Central memory CD4-positive, alpha-beta T cell (primary cell): ENCODE results near the gene MBD3L3.
"Not testable (repeated sequence)": the region's sequence is repeated elsewhere in the genome, so short reads cannot be mapped to it uniquely, and the experiment has no call there.

Experiments used
- DNase-seq: peaks from one replicate; pipeline ENCODE4 v3.0.0; 2022
- total RNA-seq, 3 experiments: gene quantifications; one replicate each; lab custom pipeline; 2026; lab: John Stamatoyannopoulos, UW

MBD3L3 gene
- total RNA-seq = 0 reads per million in 3 experiments

- DNase-seq = not testable (repeated sequence)
These were observed at the start of gene MBD3L3 for GRCh38 chr19:7058576-7058975. MBD3L3 (minus strand) TSS chr19:7058676; CDS start chr19:7058605, 71 bp downstream.

DNA sequence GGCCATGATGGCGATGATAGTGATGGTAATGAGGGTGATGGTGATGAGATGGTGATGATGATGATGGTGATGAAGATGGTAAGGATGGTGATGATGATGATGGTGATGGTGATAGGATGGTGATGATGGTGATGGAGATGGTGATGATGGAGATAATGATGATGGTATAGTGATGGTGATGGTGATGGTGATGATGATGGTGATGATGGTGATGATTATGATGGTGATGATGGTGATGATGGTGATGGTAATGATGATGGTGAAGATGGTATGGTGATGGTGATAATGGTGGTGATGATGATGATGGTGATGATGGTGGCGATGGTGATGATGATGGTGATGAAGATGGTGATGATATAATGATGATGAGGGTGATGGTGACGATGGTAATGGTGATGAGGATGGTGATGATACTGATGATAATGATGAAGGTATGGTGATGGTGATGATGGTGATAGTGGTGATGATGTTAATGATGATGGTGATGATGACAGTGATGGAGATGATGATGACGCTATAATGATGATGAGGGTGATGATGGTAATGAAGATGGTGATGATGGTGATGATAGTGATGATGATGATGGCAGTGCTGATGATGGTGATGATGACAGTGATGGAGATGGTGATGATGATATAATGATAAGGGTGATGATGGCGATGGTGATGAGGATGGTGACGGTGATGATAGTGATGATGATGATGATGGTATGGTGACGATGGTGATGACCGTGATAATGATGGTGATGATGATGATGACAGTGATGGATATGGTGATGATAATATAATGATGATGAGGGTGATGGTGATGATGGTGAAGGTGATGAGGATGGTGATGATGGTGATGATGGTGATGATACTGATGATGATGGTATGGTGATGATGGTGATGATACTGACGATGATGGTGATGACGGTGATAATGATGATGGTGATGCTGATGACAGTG, 48.5 kb upstream of the MBD3L3 start:
- DNase-seq = no peak

DNA sequence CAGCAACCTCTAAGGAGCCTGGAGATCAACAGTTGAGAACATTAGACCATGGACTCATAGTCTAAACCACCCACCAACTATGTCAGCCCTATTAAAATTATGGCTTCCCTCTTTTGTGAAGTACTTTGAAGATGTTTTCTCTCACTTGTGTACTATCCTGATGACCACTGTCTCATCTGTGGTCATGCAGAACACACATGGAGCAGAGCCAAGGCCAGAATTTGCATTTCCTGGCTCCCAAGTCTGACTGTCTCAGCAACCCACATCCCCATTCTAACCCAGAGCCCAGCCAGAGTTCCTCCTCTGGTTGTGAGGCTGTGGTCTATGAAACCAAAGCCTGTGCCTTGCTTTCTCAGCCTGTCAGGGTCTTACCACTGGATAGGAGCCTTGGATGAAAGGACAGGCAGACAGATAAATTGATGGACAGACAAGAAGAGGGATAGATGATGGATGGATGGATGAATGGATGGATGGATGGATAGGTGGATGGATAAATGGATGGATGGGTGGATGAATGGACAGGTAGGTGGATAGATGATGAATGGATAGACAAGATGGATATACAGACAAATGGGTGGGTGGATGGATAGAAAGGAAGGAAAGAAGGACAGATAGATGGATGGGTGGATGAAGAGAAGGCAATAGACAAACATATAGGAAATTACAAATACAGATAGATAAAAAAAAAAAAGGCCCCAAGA, 46.4 kb upstream of the MBD3L3 start:
- DNase-seq = no peak

- peak; percentile 55 for DNase-seq
These were observed 43.2 kb upstream of the MBD3L3 start for GRCh38 chr19:7101498-7102253.

DNA sequence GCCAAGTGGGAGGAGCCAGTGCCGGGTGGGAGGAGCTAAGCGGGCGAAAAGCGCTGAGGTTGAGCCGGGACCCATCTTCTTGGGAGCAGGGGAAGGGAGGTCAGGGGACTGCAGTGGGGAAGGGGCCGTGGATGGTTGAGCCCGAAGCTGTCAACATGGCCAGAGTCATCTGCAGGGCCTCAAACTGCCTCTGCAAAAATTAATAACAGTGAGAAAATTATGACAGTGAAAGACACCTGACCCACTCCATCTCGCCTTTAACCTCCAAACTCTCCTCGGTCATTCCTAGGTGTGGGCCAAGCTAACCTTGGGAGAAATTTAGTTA, 41.1 kb upstream of the MBD3L3 start:
- DNase-seq = no peak

GRCh38 chr19:7098701-7099596, 40.5 kb upstream of the MBD3L3 start:
- DNase-seq = peak; percentile 86

DNA sequence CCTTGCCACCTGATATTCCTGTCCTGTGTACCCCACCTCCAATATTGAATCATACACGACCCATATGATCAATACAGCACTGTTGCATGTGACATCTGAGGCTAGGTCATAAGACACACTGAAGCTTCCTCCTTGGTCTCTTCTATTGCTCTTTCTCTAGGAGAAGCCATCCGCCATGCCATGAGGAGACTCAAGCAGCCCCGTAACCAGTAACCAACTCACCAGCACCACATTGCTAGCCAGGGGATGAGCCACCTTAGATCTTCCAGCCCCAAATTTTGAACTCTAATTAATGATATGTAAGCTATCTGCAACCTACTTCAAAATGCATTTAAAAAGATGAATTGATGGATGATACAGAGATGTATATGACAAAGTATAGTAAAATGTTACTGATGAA, 39.6 kb upstream of the MBD3L3 start:
- DNase-seq = no peak

- DNase-seq = no peak
These were observed 30.5 kb upstream of the MBD3L3 start for GRCh38 chr19:7088999-7089398.

- DNase-seq = no peak
These were observed 24.8 kb upstream of the MBD3L3 start for GRCh38 chr19:7083076-7083956.

- no peak for DNase-seq
These were observed 19.5 kb upstream of the MBD3L3 start for GRCh38 chr19:7078008-7078407.

DNA sequence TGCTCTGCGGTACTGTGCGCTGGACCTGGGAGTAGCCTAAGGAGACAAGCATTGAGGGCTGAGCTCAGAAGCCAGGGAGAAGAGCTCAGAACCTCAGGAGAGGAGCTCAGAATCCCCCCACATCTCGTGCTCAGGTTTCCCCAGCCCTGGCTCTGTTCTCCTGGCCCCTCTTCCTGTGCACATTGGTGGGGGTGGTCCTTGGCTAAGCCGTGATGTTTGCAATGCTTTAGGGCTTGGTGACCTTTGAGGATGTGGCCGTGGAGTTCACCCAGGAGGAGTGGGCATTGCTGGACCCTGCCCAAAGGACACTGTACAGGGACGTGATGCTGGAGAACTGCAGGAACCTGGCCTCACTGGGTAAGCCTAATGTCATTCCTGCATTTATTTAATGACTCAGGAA, 17.7 kb upstream of the MBD3L3 start:
- no peak for DNase-seq

- no peak for DNase-seq
These were observed 16.3 kb upstream of the MBD3L3 start for GRCh38 chr19:7074705-7075282.

DNA sequence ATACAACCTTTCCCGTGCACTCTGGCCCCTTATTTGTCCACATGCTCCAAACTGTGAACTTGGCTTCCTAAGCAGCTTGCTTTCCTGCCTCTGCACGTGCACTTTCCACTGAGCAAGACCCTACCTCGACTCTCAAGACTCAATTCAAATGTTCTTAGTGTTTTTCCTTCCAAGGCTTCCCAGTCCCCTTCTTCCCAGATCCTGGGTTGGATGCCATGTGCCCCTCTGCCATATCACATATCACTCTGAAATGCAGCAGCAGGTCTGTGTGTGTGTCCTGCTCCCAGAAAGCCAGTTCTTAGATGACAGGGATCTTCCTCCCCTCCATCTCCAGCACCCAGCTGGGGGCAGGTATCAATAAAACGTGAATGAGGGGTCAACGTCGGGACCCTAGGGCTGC, 14.1 kb upstream of the MBD3L3 start:
- no peak for DNase-seq

DNA sequence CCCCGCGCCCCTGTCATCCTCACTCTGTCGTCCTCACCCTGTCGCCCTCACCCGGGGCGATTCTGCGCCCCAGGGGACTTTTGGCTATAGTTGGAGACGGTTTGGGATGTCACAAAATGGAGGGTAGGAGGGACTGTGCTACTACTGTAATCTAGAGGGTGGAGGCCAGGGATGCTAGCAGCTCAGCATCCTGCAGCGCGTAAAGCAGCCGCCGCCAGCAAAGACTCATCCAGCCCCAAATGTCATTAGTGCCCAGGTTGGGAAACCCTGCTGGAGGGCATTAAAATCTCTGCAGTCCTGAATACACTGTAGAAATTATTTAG, 11.4 kb upstream of the MBD3L3 start:
- no peak for DNase-seq

DNA sequence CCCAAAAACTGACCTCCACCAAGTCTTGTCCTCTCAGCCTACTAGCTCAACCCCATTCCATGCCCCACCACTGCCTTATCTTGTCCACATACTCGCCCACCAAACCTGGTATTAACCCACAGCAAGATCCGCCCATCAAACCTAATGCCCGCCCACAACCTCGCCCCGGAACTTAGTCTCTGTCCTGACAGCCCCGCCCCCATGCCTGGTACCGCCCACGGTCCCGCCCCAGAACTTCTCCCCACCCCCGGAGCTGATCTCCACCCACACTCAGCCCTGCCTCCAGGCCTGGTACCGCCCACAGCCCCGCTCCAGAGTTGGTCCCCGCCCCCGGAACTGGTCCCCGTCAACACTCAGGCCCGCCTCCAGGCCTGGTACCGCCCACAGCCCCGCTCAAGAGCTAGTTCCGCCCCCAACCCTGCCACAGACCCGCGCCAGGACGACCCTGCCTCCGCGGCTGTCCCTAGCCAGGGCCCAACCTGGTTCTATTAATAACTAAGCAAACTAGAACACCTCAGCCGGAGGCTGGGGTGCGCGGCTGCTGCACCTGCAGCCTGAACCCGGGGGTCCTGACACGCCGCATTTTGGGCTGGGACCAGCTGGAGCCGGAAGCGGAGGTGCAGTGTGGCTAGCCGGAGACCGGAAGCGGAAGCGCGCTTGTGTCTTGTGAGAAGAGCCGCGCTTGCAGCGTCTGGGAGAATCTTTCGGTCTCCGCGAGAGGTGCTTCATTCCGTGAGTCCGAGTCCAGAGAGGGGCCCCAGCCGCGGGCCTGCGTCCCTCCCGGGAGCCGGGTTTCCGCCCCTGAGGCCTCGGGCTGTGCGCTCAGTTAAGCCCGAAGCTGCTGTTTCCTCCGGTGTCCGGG, 10.8 kb upstream of the MBD3L3 start, which contains the start of gene ZNF557:
Gene ZNF557 (plus strand): TSS at position 662 of the 862 bp plus-strand sequence. CDS start 5,372 bp downstream, outside the sequence.
- peak; percentile 99 for DNase-seq

DNA sequence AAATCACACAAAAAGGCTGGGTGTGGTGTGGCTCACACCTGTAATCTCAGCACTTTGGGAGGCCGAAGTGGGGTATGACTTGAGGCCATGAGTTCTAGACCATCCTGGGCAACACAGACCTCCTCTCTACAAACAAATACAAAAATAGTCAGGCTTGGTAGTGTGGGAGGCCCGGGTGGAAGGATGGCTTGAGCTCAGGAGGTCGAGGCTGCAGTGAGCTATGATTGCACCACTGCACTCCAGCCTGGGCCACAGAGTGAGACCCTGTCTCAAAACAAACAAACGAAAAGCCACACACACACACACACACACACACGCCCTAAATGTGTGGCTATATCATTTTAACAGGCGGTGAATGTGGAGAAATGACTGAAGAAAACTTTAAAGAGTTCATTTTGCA, 10.1 kb upstream of the MBD3L3 start:
- no peak for DNase-seq

GRCh38 chr19:7067716-7068115, 9.2 kb upstream of the MBD3L3 start:
- no peak for DNase-seq

DNA sequence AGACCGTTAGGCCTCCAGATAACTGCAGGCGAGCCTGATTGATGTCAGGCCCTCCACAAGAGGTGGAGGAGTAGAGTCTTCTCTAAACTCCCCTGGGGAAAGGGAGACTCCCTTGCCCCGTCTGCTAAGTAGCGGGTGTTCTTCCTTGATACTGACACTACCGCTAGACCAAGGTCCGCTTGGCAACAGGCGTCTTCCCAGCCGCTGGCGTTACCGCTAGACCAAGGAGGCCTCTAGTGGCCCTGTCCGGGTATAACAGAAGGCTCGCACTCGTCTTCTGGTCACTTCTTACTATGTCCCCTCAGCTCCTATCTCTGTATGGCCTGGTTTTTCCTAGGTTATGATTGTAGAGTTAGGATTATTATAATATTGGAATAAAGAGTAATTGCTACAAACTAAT, 8.6 kb upstream of the MBD3L3 start:
- not testable (repeated sequence) for DNase-seq

DNA sequence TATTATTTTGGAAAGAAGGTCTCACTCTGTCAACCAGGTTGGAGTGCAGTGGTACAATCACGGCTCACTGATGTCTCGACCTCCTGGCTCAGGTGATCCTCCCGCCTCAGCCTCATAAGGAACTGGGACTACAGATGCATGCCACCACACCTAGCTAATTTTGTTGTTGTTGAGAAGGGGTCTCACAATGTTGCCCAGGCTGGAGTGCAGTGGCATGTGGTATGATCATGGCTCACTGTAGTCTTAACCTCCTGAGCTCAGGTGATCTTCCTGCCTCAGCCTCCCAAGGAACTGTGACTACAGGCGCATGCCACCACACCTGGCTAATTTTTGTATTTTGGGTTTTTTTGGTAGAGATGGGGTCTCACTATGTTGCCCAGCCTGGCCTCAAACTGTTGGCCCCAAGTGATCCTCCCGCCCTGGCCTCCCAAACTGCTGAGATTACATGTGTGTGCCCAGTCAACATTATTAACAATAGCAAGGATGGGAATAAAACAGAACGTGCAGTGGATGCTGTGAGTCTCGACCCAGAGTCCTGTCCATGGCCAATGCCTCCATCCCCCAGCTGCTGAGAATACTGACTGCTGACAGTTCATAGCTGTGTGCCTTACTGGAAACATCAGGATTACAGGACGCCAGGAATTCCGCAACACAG, 5.4 kb upstream of the MBD3L3 start:
- no peak for DNase-seq
